Right lobe of liver (tissue), 6 donors: ENCODE measurements around the gene ECT2. TPM values are rescaled to one million over a fixed set of nuclear protein-coding genes. Genes with fewer than 3 reads are reported as not detected.

ENCODE experiments used
- ATAC-seq, 4 donors: fragments of 200-7000 bp; cut with Tn5 transposase; one replicate each; pipeline ENCODE4 v1.9.1; 2020; ENCODE audit warnings: mild to moderate bottlenecking in 4 of 4, moderate library complexity in 4 of 4
- DNase-seq, 3 donors: peaks; one replicate each; pipeline ENCODE4 v3.0.0-alpha.2; 2020
- H3K27ac ChIP-seq, 3 donors: fragments of 200-600 bp; one replicate each; pipeline ENCODE4 v1.8.0; 2022
- H3K27me3 ChIP-seq, 2 donors: fragments of 200-600 bp; one replicate each; pipeline ENCODE4 v1.8.0; 2022
- H3K36me3 ChIP-seq, 4 donors: fragments of 200-600 bp; sonication (generic) in 1 of 4; one replicate each; pipeline versions ENCODE4 v1.5.1 to v1.8.0; 2017 to 2022; ENCODE audit warnings: control low read depth in 1 of 4
- H3K4me1 ChIP-seq, 4 donors: fragments of 200-600 bp; sonication (generic) in 1 of 4; one replicate each; pipeline versions ENCODE4 v1.5.1 to v1.8.0; 2017 to 2022; ENCODE audit warnings: control low read depth in 1 of 4
- H3K4me3 ChIP-seq, 3 donors: fragments of 200-600 bp; one replicate each; pipeline ENCODE4 v1.8.0; 2022
- H3K9me3 ChIP-seq, 4 donors: fragments of 200-600 bp; sonication (generic) in 1 of 4; one replicate each; pipeline versions ENCODE4 v1.5.1 to v1.8.0; 2017 to 2022; ENCODE audit warnings: control low read depth in 1 of 4
- CTCF ChIP-seq, 4 donors: fragments of 200-600 bp in 3 of 4; fragments of 450-650 bp in 1 of 4; IDR thresholded peaks; one replicate each; pipeline versions ENCODE4 v1.5.1 to v1.8.0; 2016 to 2022; ENCODE audit warnings: antibody characterized with exemption in 4 of 4, mild to moderate bottlenecking in 2 of 4
- POLR2A ChIP-seq: fragments of 450-650 bp; IDR thresholded peaks from one replicate; pipeline ENCODE4 v1.6.1; 2017; ENCODE audit warnings: antibody characterized with exemption, mild to moderate bottlenecking
- WGBS: methylation state at CpG from one replicate; pipeline ENCODE4 v1.1.6; 2018; ENCODE audit warnings: low coverage, low lambda C conversion rate; ENCODE audit not compliant: insufficient coverage; ENCODE audit errors: missing lambda C conversion rate; 5-methylcytosine and 5-hydroxymethylcytosine counted together
- intact Hi-C, 2 donors: fragments of 100-400 bp; cut with DNase I; formaldehyde crosslinking; loops; one replicate each; pipeline versions ENCODE4 v1.11.2 to v1.14.1; 2022
- total RNA-seq, 6 experiments: library from RNA; depleted of rRNA in 2 of 6; stranded (reverse); fragments of >200 nt in 2 of 6; fragmentation: NEBNext Ultra II Directional in 3 of 6; extraction: Animal tissue kit (Norgen Biotek cat#: 25700) in 3 of 6; gene quantifications; one replicate each; pipeline versions ENCODE4 v1.1.0 to v1.2.4, GENCODE V29; 2016 to 2023
- donor health status: DM: no; HTN: yes; CAD: no.
- donor health status: DM: no; HTN: no; CAD: no.
- donor health status: DM: no; HTN: no; CAD: no.
- donor health status: DM: no; HTN: yes; CAD: no.
- donor health status: DM: no; HTN: yes; CAD: no.

Gene ECT2
- total RNA-seq, 6 experiments from 2014 or later, result 1.5 to 7.8 (median 3.8) TPM

GRCh38 chr3:172766241-172766640, 15.7 kb downstream of the ECT2 start:
- TF ChIP-seq POLR2A, result no peak
- TF ChIP-seq CTCF (IDR thresholded peaks at IDR 0.05), result no peak
- Histone ChIP-seq H3K27ac (no peak overlapping the region), H3K4me3 (no peak overlapping the region), H3K9me3 (no peaks in the 10 kb centered on the region), H3K27me3 (no peaks in the 10 kb centered on the region), H3K36me3 (peaks cover 0 to 6% (median 0%) of the 10 kb centered on the region in 4 donors), H3K4me1 (no peaks in the 10 kb centered on the region)
- DNase-seq (no peak), ATAC-seq (no peak)
- WGBS, result 100% methylated on average over 2 of the region's 2 CpGs
- intact Hi-C loops, result no loop called here

- 98% methylated on average over 9 of the region's 10 CpGs for WGBS
- TF ChIP-seq POLR2A (no peak), CTCF (IDR thresholded peaks at IDR 0.05) (no peak)
Measured at GRCh38 chr3:172766718-172767405, 16.3 kb downstream of the ECT2 start.

GRCh38 chr3:172770382-172770781, 19.9 kb downstream of the ECT2 start:
- no peaks in the 10 kb centered on the region for H3K36me3 ChIP-seq
- H3K27me3 ChIP-seq, result no peaks in the 10 kb centered on the region
- no peaks in the 10 kb centered on the region for H3K9me3 ChIP-seq
- TF ChIP-seq POLR2A (no peak), CTCF (IDR thresholded peaks at IDR 0.05) (no peak)
- no peaks in the 10 kb centered on the region for H3K4me1 ChIP-seq
- no peak overlapping the region for H3K4me3 ChIP-seq
- DNase-seq (no peak), ATAC-seq (no peak)
- no peak overlapping the region for H3K27ac ChIP-seq
- intact Hi-C loops, result no loop called here
- WGBS, result 96% methylated on average over 1 of the region's 1 CpG

More at GRCh38 chr3:172766718-172767405, 16.3 kb downstream of the ECT2 start:
- H3K36me3 ChIP-seq, result peaks cover 0 to 5% (median 0%) of the 10 kb centered on the region in 4 donors
- ATAC-seq (no peak), DNase-seq (no peak)
- H3K4me3 ChIP-seq, result no peak overlapping the region
- H3K4me1 ChIP-seq, result no peaks in the 10 kb centered on the region
- H3K27ac ChIP-seq, result no peak overlapping the region
- intact Hi-C loops, result no loop called here
- no peaks in the 10 kb centered on the region for H3K27me3 ChIP-seq
- H3K9me3 ChIP-seq, result no peaks in the 10 kb centered on the region

GRCh38 chr3:172771672-172772071, 21.1 kb downstream of the ECT2 start:
- Histone ChIP-seq H3K4me1 (peaks cover 0 to 5% (median 0%) of the 10 kb centered on the region in 4 donors), H3K4me3 (no peak overlapping the region), H3K27ac (no peak overlapping the region), H3K9me3 (no peaks in the 10 kb centered on the region), H3K36me3 (no peaks in the 10 kb centered on the region), H3K27me3 (no peaks in the 10 kb centered on the region)
- TF ChIP-seq POLR2A, result no peak
- TF ChIP-seq CTCF (IDR thresholded peaks at IDR 0.05), result no peak
- ATAC-seq (no peak), DNase-seq (no peak)
- intact Hi-C loops, result no loop called here
- WGBS, result 83% methylated on average over 2 of the region's 2 CpGs
